ENCODE measurements around the gene FAHD1. TPM values are rescaled to one million over a fixed set of nuclear protein-coding genes. Genes with fewer than 3 reads are reported as not detected.

FAHD1 gene
- total and polyA plus RNA-seq, 9 of the 15 experiments (the other 6 are each of a cell fraction or from before 2014, with no cell fraction given): 2.2 to 20.9 (median 10.7) TPM

- TF ChIP-seq REST (IDR thresholded peaks at IDR 0.05; ENCODE audit: borderline replicate concordance): no peak
- no peak for TF ChIP-seq REST (CRISPR knock-in tag; IDR thresholded peaks at IDR 0.05; ENCODE audit: low read depth)
- no peak for TF ChIP-seq ZNF354B (CRISPR knock-in tag; IDR thresholded peaks at IDR 0.05)
- no peak for TF ChIP-seq POLR2B (IDR thresholded peaks at IDR 0.05; ENCODE audit: low read depth, partially characterized antibody)
- TF ChIP-seq, protein P1, sequence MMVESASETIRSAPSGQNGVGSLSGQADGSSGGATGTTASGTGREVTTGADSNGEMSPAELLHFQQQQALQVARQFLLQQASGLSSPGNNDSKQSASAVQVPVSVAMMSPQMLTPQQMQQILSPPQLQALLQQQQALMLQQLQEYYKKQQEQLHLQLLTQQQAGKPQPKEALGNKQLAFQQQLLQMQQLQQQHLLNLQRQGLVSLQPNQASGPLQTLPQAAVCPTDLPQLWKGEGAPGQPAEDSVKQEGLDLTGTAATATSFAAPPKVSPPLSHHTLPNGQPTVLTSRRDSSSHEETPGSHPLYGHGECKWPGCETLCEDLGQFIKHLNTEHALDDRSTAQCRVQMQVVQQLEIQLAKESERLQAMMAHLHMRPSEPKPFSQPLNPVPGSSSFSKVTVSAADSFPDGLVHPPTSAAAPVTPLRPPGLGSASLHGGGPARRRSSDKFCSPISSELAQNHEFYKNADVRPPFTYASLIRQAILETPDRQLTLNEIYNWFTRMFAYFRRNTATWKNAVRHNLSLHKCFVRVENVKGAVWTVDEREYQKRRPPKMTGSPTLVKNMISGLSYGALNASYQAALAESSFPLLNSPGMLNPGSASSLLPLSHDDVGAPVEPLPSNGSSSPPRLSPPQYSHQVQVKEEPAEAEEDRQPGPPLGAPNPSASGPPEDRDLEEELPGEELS (CRISPR knock-in tag; IDR thresholded peaks at IDR 0.05; ENCODE audit: borderline replicate concordance): no peak; the same call in 1 of the 2 replicates
- TF ChIP-seq ZMIZ1 (IDR thresholded peaks at IDR 0.05; ENCODE audit: low read depth in 2 of 2, low read length in 2 of 2): 0 out of 4 replicates have a peak, but pooled peaks of 1 of the 2 experiments have one; percentile 39
- TF ChIP-seq MAZ (CRISPR knock-in tag; conservative IDR thresholded peaks at IDR 0.05 in 1 of 2, IDR thresholded peaks at IDR 0.05 in 1 of 2): peak; percentile 54 to 63
- TF ChIP-seq EGR1 (conservative IDR thresholded peaks at IDR 0.05): peak; percentile 64
- TF ChIP-seq ZBTB12 (CRISPR knock-in tag; IDR thresholded peaks at IDR 0.05): peak; percentile 95
Observed at GRCh38 chr16:1782408-1783264, 44.4 kb upstream of the FAHD1 start, which contains the start of the genes NUBP2 and SPSB3 (continued).

Data from K562 (cell line).